HUES48 (cell line): ENCODE results near the gene ETV6.

Experiments used
- H3K27ac ChIP-seq: one replicate; pipeline ENCODE4 v1.7.0; 2013; ENCODE audit warnings: low read depth, low read length, inconsistent platforms
- H3K27me3 ChIP-seq: 2 replicates; pipeline ENCODE4 v1.6.1; 2013; ENCODE audit warnings: mild to moderate bottlenecking, low read length; ENCODE audit not compliant: control insufficient read depth, insufficient read depth
- H3K36me3 ChIP-seq: 2 replicates; pipeline ENCODE4 v1.6.1; 2013; ENCODE audit warnings: low read length; ENCODE audit not compliant: control insufficient read depth, insufficient read depth
- H3K4me1 ChIP-seq: 2 replicates; pipeline ENCODE4 v1.6.1; 2013; ENCODE audit warnings: mild to moderate bottlenecking, low read length; ENCODE audit not compliant: control insufficient read depth, insufficient read depth
- H3K4me3 ChIP-seq: 2 replicates; pipeline ENCODE4 v1.5.1; 2013; ENCODE audit warnings: mild to moderate bottlenecking, low read depth, low read length
- H3K9ac ChIP-seq: 2 replicates; pipeline ENCODE4 v1.6.1; 2013; ENCODE audit warnings: mild to moderate bottlenecking, low read depth, low read length, moderate library complexity
- H3K9me3 ChIP-seq: 2 replicates; pipeline ENCODE4 v1.6.1; 2013; ENCODE audit warnings: low read length; ENCODE audit not compliant: control insufficient read depth, insufficient read depth

Gene ETV6

DNA sequence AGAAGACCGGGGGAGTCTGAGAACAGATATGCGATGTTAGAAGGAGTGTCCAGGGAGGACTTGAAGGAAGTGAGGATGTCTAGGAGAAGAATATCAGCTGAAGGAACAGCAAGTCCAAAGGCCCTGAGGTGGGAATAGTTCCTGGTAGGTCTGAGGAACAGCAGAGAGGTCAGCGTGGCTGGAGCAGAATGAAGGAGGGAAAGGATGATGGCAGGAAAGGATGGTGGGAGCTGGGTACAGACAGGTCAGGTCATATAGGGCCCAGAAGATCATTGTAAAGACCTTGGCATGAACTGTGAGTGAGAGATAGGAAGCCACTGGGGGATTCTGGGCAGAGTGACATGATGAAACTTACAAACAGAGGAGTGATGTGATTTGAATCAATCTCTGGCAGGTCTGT, 171.0 kb downstream of the ETV6 start:
- Histone ChIP-seq H3K9me3 (no peaks in the 10 kb centered on the region), H3K27ac (no peak overlapping the region), H3K27me3 (no peaks in the 10 kb centered on the region), H3K36me3 (no peaks in the 10 kb centered on the region), H3K4me1 (peaks cover 21% of the 10 kb centered on the region; the same call in 1 of the 2 replicates), H3K4me3 (no peak overlapping the region), H3K9ac (no peak overlapping the region)

DNA sequence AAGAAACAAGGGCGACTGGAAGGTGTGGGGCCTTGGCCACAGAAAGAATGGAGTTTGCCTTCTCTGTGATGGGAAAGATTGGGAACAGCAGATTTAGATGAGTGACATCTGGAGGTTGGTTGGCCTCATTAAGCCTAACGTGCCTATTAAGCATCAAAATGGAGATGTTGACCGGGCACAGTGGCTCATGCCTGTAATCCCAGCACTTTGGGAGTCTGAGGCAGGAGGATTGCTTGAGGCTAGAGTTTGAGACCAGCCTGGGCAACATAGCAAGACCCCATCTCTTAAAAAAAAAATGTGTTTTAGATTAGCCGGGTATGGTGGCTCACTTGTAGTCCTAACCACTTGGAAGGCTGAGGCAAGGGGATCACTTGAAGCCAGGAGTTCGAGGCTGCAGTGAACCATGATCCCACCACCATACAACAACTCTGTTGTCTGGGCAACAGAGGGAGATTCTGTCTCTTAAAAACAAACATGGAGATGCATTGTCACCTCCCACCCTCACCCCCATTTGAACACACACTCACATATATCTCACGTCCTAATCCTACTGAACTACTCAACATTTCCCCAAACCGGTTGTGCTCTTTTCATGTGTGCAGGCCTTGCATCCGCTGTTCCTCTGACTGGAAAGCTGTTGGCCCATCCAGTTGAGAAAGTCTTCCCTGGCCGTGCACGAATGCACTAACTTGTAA, 172.1 kb downstream of the ETV6 start:
- Histone ChIP-seq H3K9ac (no peak overlapping the region), H3K4me1 (peaks cover 21% of the 10 kb centered on the region)

DNA sequence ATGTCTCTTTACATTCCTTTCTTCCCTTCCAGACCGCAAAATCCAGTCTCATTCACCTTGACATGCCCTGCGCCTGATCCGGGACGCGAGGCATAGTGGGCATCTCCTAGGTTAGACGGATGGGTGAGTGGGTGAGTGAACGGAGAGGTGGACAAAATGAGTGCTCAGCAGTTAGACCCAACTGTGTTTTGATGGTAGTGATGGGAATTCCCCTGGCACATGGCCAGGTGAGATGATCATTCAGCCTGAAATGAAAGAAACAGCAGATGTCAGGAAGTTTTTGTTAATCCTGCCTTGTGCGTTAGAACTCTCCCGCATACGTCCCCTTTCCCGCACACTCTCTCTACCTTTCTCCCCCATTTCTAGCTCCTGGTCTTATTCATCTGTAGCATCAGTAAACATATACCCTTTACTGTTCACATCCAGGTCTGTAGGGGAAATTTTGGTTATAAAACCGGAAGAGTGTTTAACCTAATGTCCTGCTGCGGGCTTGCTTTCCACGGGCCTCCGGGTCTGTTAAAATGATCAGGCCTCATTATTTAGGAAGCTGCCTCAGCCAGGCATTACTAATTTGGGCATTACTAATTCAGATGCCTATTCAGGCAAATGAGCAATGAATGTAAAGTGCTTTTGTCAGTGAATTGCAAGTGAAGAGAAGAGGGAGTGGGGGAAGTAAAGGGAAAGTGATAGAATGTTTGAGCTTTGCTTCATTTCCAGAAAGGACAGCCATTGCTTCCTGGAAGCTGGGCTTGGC, 172.8 kb downstream of the ETV6 start:
- Histone ChIP-seq H3K4me3 (no peak overlapping the region), H3K36me3 (no peaks in the 10 kb centered on the region), H3K9me3 (no peaks in the 10 kb centered on the region), H3K9ac (no peak overlapping the region), H3K27me3 (no peaks in the 10 kb centered on the region), H3K27ac (peak overlapping the region; percentile 14), H3K4me1 (peaks cover 28% of the 10 kb centered on the region)

More for the DNA sequence above, 172.1 kb downstream of the ETV6 start:
- H3K27me3 ChIP-seq: no peaks in the 10 kb centered on the region
- no peaks in the 10 kb centered on the region for H3K36me3 ChIP-seq
- no peaks in the 10 kb centered on the region for H3K9me3 ChIP-seq
- H3K27ac ChIP-seq: no peak overlapping the region
- no peak overlapping the region for H3K4me3 ChIP-seq

DNA sequence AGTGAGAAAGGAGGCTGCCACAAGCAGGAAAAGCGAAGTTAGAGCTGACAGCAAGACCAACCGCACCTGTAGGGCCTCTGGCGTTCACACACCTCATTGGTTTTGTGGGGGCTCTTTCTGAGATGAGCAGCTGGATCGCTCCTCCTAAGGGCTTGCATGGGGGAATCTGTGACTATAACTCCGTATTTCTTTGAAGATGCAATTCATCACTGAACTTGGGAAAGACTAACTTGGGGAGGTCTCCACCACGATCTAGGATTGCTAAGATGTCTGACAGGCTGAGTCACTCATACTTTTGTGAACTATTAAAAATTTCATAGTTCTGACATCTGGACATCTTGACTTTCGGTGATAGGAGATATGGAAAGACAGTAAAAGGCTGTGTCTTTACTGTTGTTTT, 173.6 kb downstream of the ETV6 start:
- Histone ChIP-seq H3K27me3 (no peaks in the 10 kb centered on the region), H3K36me3 (no peaks in the 10 kb centered on the region), H3K27ac (no peak overlapping the region), H3K9me3 (no peaks in the 10 kb centered on the region), H3K4me3 (no peak overlapping the region), H3K9ac (no peak overlapping the region), H3K4me1 (peaks cover 36% of the 10 kb centered on the region)

DNA sequence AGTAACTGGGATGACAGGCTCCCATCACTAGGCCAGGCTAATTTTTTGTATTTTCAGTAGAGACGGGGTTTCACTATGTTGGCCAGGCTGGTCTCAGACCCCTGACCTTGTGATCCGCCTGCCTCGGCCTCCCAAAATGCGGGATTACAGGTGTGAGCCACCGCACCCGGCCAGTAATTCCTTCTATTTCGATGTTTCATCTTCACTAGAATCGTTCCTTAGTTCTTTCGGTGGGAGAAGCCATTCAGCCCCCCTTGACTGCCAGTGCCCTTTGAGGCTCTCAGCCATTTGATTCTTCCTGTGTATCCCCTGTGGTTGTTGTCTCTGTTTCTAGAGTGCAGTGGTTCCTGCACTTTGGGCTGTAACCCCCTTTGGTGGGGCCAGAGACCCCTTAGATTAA, 174.1 kb downstream of the ETV6 start:
- Histone ChIP-seq H3K4me3 (no peak overlapping the region), H3K36me3 (no peaks in the 10 kb centered on the region), H3K9me3 (no peaks in the 10 kb centered on the region), H3K9ac (no peak overlapping the region), H3K27ac (no peak overlapping the region), H3K27me3 (no peaks in the 10 kb centered on the region), H3K4me1 (peaks cover 42% of the 10 kb centered on the region)

DNA sequence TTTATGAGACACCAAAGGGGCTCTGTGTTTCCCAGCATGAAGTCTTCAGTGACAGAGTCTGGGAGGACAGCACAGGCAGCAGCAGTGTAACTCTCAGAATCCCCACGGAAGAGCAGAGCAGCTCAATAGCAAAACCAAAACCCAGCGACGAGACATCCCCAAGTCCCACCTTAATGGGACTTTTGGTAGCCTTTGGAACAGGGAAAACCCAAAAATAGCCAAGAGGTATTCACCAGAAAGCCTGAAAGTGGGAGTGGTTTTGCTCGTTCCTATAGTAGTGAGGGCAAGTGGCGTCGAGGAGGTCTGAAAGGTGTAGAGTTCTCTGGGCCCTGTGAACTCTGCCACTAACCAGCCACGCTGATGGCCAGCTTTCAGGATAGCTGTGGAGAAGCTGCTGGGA, 174.6 kb downstream of the ETV6 start:
- Histone ChIP-seq H3K27me3 (no peaks in the 10 kb centered on the region), H3K27ac (no peak overlapping the region), H3K9me3 (no peaks in the 10 kb centered on the region), H3K9ac (no peak overlapping the region), H3K4me3 (no peak overlapping the region), H3K4me1 (peaks cover 45% of the 10 kb centered on the region), H3K36me3 (no peaks in the 10 kb centered on the region)

DNA sequence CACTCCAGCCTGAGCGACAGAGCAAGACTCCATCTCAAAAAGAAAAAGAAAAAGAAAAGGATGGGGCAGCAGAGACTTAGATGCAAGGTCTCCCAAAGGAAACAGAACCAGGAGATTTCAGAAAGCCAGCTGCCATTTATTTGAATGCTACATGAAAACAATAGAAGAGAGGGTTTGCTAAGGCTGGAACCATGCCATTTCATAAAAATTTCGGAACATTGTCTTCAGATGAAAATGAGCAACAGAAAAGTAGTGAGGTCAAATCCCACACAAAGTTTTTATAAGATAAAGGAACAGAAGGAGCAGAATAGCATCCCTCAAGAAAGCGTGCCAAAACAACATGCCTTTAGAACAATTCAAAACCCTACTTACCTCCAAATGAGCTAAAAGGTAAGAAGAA, 175.3 kb downstream of the ETV6 start:
- peaks cover 50% of the 10 kb centered on the region for H3K4me1 ChIP-seq
- H3K27ac ChIP-seq: no peak overlapping the region
- H3K36me3 ChIP-seq: no peaks in the 10 kb centered on the region
- no peak overlapping the region for H3K4me3 ChIP-seq
- no peaks in the 10 kb centered on the region for H3K27me3 ChIP-seq
- H3K9me3 ChIP-seq: no peaks in the 10 kb centered on the region
- no peak overlapping the region for H3K9ac ChIP-seq

DNA sequence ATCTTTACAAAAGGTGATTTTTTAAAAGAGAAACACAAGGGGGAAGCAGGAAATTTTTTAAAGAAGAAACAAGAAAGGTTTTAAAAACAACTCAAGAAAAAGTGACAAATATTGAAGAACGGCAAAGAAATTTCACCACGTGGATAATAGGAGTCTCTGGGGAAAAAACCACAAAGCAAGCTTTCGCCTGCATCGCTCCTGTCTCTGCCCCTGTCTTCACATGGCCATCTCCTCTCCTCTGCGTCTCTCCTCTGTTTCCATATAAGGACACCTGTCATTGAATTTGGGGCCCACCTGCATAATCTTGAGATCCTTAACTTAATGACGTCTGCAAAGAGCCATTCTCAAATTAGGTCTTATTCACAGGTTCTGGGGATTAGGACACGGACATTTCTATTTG, 175.8 kb downstream of the ETV6 start:
- Histone ChIP-seq H3K27me3 (no peaks in the 10 kb centered on the region), H3K9me3 (no peaks in the 10 kb centered on the region), H3K9ac (no peak overlapping the region), H3K4me3 (no peak overlapping the region), H3K36me3 (no peaks in the 10 kb centered on the region), H3K4me1 (peaks cover 54% of the 10 kb centered on the region), H3K27ac (no peak overlapping the region)

DNA sequence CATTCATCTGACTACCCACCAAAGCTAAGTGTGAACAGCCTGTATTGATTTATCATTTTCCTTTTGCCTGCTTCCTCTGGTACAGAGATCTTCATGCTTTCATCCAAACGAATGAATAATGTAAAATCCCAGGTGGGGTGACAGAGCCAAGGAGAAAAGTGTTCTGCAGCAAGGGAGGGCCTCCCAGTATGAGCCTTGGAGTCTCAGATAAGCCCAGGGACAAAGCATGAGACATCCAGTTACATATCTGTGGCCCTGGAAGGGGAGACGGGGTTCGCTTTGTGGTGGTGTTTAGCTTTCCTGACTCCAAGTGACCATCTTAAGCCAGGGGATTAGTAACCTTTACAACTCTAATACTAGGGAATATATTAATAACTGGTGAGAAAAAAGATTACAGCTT, 177.1 kb downstream of the ETV6 start:
- H3K36me3 ChIP-seq: no peaks in the 10 kb centered on the region
- 0 out of 2 replicates have a peak overlapping the region, but pooled peaks have one; percentile 4 for H3K9ac ChIP-seq
- H3K4me3 ChIP-seq: no peak overlapping the region
- no peaks in the 10 kb centered on the region for H3K9me3 ChIP-seq
- H3K4me1 ChIP-seq: peaks cover 54% of the 10 kb centered on the region
- peak overlapping the region; percentile 88 for H3K27ac ChIP-seq
- H3K27me3 ChIP-seq: no peaks in the 10 kb centered on the region

DNA sequence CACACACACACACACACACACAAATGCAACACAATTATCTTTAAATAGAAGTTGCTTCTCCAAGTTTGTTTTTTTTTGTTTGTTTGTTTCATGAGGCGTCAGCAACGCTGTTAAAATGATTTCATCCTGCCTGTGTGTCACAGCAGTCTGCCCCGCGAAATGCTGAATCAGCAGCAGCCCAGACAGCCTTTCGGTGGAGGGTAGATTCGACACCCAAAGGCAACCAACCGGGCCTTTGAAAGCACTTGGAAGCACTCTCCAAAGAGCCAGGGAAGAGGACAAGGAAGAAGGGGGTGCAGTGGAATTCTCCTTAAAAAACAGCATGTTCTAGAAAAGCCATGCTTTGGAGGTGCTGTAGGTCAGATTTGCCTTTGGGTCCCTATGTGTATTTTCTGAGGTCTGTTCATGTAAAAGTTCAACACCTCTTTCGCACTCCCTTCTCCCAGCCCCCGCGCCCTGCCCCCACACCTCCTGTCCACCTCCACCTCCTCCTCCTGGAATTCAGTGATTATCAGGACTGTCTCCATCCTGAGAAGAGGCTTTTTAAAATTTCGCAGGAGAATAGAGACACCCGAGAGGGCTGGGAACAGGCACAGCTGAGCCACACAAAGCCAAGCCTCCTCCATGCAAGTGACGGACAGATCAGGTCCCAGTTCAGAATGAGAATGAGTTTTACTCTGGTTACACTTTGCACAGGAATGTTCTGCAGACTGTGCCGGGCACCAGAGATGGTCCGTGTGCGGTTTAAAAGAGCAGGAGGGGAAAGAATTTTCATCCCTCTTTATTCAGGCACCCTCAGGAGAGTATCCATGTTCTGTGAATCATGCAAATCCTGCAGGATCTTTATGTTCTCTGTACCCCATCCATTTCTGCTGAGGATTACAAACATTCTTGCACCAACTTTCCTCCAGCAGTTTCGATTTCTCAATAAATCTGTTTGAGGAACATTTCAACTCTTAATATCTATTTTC, 177.9 kb downstream of the ETV6 start:
- H3K4me1 ChIP-seq: peaks cover 48% of the 10 kb centered on the region
- no peaks in the 10 kb centered on the region for H3K36me3 ChIP-seq
- peak overlapping the region; percentile 49 for H3K4me3 ChIP-seq
- no peaks in the 10 kb centered on the region for H3K27me3 ChIP-seq
- peak overlapping the region; percentile 74 for H3K9ac ChIP-seq
- no peaks in the 10 kb centered on the region for H3K9me3 ChIP-seq
- peak overlapping the region; percentile 88 for H3K27ac ChIP-seq
